ENCODE results near the gene PFKFB4.
"Not testable (repeated sequence)": the region's sequence is repeated elsewhere in the genome, so short reads cannot be mapped to it uniquely, and the experiment has no call there.

The PFKFB4 gene

DNA sequence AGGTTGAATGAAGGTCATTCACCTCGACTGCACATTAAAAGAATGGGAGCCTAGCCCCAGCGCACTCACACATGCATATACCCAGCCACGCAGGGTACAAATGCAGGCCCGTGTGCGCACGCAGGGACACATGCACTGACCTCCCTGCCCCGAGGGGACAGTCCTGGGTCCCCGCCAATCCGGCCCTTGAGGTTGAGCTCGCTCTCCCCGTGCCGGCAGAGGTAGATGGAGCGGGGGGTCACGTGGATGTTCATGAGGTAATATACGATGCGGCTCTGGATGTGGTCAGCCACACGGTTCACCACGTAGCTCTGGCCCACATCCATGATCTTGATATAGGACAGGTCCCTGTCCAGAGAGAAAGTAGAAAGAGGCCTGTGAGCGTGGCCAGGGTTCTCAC is 20.5 kb downstream of the PFKFB4 start:
- Mint-ChIP-seq H3K4me1 (no peaks in the 10 kb centered on the region), H3K9me3 (no peaks in the 10 kb centered on the region), H3K27ac (no peak overlapping the region), H3K27me3 (ENCODE audit: low read depth, poor library complexity) (peaks cover 6% of the 10 kb centered on the region), H3K4me3 (no peak overlapping the region), H3K36me3 (ENCODE audit: low read depth) (peaks cover 75% of the 10 kb centered on the region)
- no peak for DNase-seq
- TF ChIP-seq, protein P1, sequence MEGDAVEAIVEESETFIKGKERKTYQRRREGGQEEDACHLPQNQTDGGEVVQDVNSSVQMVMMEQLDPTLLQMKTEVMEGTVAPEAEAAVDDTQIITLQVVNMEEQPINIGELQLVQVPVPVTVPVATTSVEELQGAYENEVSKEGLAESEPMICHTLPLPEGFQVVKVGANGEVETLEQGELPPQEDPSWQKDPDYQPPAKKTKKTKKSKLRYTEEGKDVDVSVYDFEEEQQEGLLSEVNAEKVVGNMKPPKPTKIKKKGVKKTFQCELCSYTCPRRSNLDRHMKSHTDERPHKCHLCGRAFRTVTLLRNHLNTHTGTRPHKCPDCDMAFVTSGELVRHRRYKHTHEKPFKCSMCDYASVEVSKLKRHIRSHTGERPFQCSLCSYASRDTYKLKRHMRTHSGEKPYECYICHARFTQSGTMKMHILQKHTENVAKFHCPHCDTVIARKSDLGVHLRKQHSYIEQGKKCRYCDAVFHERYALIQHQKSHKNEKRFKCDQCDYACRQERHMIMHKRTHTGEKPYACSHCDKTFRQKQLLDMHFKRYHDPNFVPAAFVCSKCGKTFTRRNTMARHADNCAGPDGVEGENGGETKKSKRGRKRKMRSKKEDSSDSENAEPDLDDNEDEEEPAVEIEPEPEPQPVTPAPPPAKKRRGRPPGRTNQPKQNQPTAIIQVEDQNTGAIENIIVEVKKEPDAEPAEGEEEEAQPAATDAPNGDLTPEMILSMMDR (IDR thresholded peaks at IDR 0.05) = no peak

DNA sequence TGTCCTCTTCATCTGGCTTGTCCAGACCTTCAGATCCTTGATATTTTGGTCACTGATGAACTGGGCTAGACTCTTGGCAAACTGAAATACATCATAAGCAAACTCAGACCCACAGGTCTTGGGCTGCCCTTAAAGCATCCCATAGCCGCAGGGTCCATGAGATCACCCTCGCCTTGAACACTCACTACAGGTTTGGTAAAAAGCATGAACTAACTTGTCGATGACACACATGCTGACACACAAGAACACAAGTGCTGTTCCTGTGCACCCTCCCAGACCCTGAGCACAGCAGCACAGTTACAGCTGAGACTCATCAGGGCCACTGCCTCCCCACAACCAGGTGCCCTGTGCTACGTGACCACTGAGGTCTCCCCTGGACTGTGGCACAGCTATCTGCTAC is 21.0 kb downstream of the PFKFB4 start:
- Mint-ChIP-seq H3K27ac (peak overlapping the region; percentile 39), H3K36me3 (ENCODE audit: low read depth) (peaks cover 80% of the 10 kb centered on the region), H3K9me3 (no peaks in the 10 kb centered on the region), H3K4me1 (no peaks in the 10 kb centered on the region), H3K4me3 (no peak overlapping the region), H3K27me3 (ENCODE audit: low read depth, poor library complexity) (peaks cover 6% of the 10 kb centered on the region)
- TF ChIP-seq, protein P1 (IDR thresholded peaks at IDR 0.05) = no peak
- no peak for DNase-seq

DNA sequence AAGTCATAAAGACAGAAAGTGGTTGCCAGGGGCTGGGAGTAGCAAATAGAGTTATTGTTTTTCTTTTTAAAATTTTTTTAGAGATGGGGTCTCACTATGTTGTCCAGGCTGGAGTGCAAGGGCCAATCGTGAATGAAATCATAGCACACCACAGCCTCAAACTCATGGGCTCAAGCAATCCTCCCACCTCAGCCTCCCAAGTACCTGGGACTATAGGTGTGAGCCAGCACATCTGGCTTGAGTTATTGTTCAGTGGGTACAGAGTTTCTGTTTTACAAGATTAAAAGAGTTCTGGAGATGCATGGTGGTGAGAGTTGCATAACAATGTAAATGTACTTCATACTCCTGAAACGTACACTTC is 23.6 kb downstream of the PFKFB4 start:
- Mint-ChIP-seq H3K27me3 (ENCODE audit: low read depth, poor library complexity) (peaks cover 6% of the 10 kb centered on the region), H3K4me1 (no peaks in the 10 kb centered on the region), H3K4me3 (no peak overlapping the region), H3K36me3 (ENCODE audit: low read depth) (peaks cover 82% of the 10 kb centered on the region), H3K9me3 (no peaks in the 10 kb centered on the region), H3K27ac (no peak overlapping the region)
- no peak for DNase-seq
- TF ChIP-seq, protein P1 (IDR thresholded peaks at IDR 0.05) = no peak

DNA sequence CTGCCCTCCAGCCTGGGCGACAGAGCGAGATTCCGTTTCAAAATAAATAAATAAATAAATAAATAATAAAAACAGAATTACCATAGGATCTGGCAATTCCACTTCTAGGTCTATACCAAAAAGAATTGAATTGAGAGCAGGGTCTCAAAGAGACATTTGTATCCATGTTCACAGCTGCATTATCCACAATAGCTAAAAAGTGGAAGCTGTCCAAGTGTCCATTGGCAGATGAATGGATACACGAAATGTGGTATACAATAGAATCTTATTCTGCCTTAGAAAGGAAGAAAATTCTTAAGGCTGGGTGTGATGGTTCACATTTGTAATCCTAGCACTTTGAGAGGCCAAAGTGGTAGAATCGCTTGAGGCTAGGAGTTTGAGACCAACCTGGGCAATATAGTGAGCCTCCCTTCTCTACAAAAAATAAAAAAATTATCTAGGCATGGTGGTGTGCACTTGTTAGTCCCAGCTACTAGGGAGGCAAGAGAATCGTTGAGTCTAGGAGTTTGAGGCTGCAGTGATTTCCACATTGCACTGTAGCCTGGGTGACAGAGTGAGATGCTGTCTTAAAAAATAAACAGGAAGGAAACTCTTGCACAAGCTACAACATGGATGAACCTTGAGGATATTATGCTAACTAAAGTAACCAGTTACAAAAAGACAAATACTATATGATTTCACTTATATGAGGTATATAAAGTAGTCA is 24.2 kb downstream of the PFKFB4 start:
- Mint-ChIP-seq H3K27me3 (ENCODE audit: low read depth, poor library complexity) (peaks cover 6% of the 10 kb centered on the region), H3K4me3 (no peak overlapping the region), H3K27ac (no peak overlapping the region), H3K9me3 (no peaks in the 10 kb centered on the region), H3K4me1 (no peaks in the 10 kb centered on the region), H3K36me3 (ENCODE audit: low read depth) (peaks cover 84% of the 10 kb centered on the region)
- DNase-seq = no peak
- TF ChIP-seq, protein P1 (IDR thresholded peaks at IDR 0.05) = no peak

DNA sequence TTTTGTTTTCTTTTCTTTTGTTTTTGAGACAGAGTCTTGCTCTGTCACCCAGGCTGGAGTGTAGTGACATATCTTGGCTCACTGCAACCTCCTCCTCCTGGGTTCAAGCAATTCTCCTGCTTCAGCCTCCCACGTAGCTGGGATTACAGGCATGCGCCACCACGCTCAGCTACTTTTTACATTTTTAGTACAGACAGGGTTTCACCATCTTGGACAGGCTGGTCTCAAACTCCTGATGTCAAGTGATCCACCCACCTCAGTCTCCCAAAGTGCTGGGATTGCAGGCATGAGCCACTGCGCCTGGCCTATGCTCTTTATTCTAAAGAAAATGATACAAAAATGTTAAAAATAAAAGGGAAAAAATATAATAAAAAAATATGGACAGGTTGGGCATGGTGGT is 25.9 kb downstream of the PFKFB4 start:
- DNase-seq; H3K27me3 Mint-ChIP-seq (ENCODE audit: low read depth, poor library complexity); H3K27ac Mint-ChIP-seq; H3K4me1 Mint-ChIP-seq; H3K9me3 Mint-ChIP-seq; H3K4me3 Mint-ChIP-seq: not testable (repeated sequence)
- peaks cover 86% of the 10 kb centered on the region for H3K36me3 Mint-ChIP-seq (ENCODE audit: low read depth)

DNA sequence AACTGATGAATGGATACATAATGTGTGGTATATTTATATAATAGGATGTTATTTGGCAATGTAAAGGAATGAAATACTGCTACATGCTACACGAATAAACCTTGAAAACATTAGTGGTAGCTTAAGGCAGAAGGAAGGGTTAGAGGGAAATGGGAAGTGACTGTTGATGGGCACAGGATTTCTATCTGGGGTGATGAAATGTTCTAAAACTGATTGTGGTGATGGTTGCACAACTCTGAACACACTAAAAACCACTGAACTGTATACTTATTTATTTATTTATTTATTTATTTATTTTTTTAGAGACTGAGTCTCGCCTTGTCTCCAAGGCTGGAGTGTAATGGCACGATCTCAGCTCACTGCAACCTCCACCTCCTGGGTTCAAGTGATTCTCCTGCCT is 27.8 kb downstream of the PFKFB4 start:
- no peak for DNase-seq
- TF ChIP-seq, protein P1 (IDR thresholded peaks at IDR 0.05) = no peak
- Mint-ChIP-seq H3K4me1 (no peaks in the 10 kb centered on the region), H3K36me3 (ENCODE audit: low read depth) (peaks cover 76% of the 10 kb centered on the region), H3K27ac (no peak overlapping the region), H3K9me3 (no peaks in the 10 kb centered on the region), H3K27me3 (ENCODE audit: low read depth, poor library complexity) (peaks cover 2% of the 10 kb centered on the region), H3K4me3 (no peak overlapping the region)
